ENCODE measurements around the gene FAAP20.

DNA sequence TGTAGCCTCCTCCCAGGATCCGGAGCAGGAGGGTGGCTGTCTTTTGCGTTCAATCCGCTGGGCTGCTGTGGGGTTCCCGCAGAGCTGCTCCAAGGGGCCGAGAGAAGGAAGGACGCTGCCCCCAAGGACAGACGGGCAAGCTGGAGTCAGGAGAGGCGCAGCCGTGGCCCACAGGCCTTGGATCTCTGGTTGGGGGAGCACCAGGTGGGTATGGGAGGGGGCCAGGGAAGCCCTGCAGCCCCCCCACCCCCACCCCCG lies 17.6 kb upstream of the FAAP20 start:
- no peak for TF ChIP-seq ZFP3 (CRISPR knock-in tag; IDR thresholded peaks at IDR 0.05)
- TF ChIP-seq, protein P1, sequence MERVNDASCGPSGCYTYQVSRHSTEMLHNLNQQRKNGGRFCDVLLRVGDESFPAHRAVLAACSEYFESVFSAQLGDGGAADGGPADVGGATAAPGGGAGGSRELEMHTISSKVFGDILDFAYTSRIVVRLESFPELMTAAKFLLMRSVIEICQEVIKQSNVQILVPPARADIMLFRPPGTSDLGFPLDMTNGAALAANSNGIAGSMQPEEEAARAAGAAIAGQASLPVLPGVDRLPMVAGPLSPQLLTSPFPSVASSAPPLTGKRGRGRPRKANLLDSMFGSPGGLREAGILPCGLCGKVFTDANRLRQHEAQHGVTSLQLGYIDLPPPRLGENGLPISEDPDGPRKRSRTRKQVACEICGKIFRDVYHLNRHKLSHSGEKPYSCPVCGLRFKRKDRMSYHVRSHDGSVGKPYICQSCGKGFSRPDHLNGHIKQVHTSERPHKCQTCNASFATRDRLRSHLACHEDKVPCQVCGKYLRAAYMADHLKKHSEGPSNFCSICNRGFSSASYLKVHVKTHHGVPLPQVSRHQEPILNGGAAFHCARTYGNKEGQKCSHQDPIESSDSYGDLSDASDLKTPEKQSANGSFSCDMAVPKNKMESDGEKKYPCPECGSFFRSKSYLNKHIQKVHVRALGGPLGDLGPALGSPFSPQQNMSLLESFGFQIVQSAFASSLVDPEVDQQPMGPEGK (CRISPR knock-in tag; IDR thresholded peaks at IDR 0.05; ENCODE audit: borderline replicate concordance): no peak
- TF ChIP-seq ZNF8 (CRISPR knock-in tag; IDR thresholded peaks at IDR 0.05): no peak
- TF ChIP-seq ZFP30 (CRISPR knock-in tag; IDR thresholded peaks at IDR 0.05): no peak
- TF ChIP-seq PPARA (CRISPR knock-in tag; IDR thresholded peaks at IDR 0.05; ENCODE audit: borderline replicate concordance): no peak
- TF ChIP-seq TCF4 (CRISPR knock-in tag; IDR thresholded peaks at IDR 0.05; ENCODE audit: borderline replicate concordance): no peak
- no peak for TF ChIP-seq ESRRG (CRISPR knock-in tag; IDR thresholded peaks at IDR 0.05)
- TF ChIP-seq GLIS3 (CRISPR knock-in tag; IDR thresholded peaks at IDR 0.05): no peak
- no peak for TF ChIP-seq ARNTL (CRISPR knock-in tag; IDR thresholded peaks at IDR 0.05; ENCODE audit: borderline replicate concordance, low read depth)
- TF ChIP-seq RARB (CRISPR knock-in tag; IDR thresholded peaks at IDR 0.05): no peak
- TF ChIP-seq OSR1 (CRISPR knock-in tag; IDR thresholded peaks at IDR 0.05): no peak
- TF ChIP-seq, protein P2, sequence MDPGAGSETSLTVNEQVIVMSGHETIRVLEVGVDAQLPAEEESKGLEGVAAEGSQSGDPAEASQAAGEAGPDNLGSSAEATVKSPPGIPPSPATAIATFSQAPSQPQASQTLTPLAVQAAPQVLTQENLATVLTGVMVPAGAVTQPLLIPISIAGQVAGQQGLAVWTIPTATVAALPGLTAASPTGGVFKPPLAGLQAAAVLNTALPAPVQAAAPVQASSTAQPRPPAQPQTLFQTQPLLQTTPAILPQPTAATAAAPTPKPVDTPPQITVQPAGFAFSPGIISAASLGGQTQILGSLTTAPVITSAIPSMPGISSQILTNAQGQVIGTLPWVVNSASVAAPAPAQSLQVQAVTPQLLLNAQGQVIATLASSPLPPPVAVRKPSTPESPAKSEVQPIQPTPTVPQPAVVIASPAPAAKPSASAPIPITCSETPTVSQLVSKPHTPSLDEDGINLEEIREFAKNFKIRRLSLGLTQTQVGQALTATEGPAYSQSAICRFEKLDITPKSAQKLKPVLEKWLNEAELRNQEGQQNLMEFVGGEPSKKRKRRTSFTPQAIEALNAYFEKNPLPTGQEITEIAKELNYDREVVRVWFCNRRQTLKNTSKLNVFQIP (CRISPR knock-in tag; IDR thresholded peaks at IDR 0.05; ENCODE audit: borderline replicate concordance, low read depth): no peak

All from SK-N-SH treated with all-trans-retinoic acid at 6 μM for 48 hours (cell line).